Measurements from ENCODE around the gene PPFIBP1. TPM values are rescaled to one million over a fixed set of nuclear protein-coding genes. Genes with fewer than 3 reads are reported as not detected.

The PPFIBP1 gene
- polyA plus RNA-seq, 2 of the 4 experiments (the other 2 are of a cell fraction), result 24.8 to 89.0 TPM

DNA sequence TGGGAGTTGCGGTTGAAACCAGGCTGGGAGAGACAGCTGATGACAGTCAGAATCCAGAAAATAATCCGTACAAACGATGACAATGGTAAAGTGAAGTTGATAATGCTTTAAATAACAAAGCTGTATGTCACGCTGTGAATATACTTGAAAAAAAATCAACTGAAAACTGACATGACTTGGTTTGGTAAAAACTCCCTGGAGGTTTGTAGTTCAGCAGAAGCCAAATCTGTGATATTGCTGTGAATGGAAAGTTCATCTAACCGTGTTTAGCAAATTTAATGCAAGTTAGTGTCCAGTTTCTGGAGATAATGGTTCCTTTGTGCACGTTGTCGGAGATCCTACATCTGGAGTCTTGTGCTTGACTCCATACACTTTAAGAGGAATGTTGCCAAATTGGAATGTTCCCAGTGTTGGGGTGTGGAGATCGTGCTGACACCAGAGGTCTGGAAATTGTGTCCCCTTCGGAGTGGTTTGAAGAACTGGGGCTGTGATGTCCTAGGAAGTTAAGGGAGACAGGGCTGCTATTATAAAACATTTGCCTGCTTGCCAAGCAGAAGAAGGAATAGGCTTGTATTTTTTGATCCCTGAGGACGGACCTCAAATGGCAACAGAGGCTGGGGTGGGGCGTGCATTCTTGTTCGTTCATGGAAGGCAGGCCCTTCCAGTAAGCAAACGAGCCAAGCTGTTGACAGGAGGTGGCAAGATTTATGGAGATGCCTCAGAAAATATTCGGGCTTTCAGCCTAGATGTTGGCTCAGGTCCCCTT lies 30.6 kb downstream of the PPFIBP1 start:
- no peak for FAIRE-seq
- 60% methylated on average over 14 of the region's 14 CpGs for WGBS (ENCODE audit: missing lambda C conversion rate)
- peak in 1 of 2 experiments; percentile 43 for DNase-seq (ENCODE audit: low read depth in 1 of 2, low spot score in 1 of 2)
- peaks cover 59% of the 10 kb centered on the region for H3K4me1 ChIP-seq
- POLR2A ChIA-PET, result no interaction called here
- H3K27ac ChIP-seq, result peak overlapping the region in 1 of 2 experiments; percentile 65; a peak in 3 of 6 replicates
- CTCF ChIA-PET, result interaction anchor here (1.4 to 1.7 kb wide), 2 partner anchors 9 to 80 kb away, joined by 3 to 6 read pairs; no protein-coding TSS in a partner anchor
- H3K9me3 ChIP-seq, result no peaks in the 10 kb centered on the region
- TF ChIP-seq NPAS2 (CRISPR knock-in tag; IDR thresholded peaks at IDR 0.05; ENCODE audit: borderline replicate concordance), result no peak
- no peak for TF ChIP-seq KDM5A (IDR thresholded peaks at IDR 0.05)
- no peak for TF ChIP-seq ZSCAN20 (CRISPR knock-in tag; IDR thresholded peaks at IDR 0.05)
- no peak for TF ChIP-seq HEYL (CRISPR knock-in tag; IDR thresholded peaks at IDR 0.05)
- TF ChIP-seq, protein P1, sequence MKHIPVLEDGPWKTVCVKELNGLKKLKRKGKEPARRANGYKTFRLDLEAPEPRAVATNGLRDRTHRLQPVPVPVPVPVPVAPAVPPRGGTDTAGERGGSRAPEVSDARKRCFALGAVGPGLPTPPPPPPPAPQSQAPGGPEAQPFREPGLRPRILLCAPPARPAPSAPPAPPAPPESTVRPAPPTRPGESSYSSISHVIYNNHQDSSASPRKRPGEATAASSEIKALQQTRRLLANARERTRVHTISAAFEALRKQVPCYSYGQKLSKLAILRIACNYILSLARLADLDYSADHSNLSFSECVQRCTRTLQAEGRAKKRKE (CRISPR knock-in tag; IDR thresholded peaks at IDR 0.05; ENCODE audit: low read depth), result no peak
- TF ChIP-seq, protein P2, sequence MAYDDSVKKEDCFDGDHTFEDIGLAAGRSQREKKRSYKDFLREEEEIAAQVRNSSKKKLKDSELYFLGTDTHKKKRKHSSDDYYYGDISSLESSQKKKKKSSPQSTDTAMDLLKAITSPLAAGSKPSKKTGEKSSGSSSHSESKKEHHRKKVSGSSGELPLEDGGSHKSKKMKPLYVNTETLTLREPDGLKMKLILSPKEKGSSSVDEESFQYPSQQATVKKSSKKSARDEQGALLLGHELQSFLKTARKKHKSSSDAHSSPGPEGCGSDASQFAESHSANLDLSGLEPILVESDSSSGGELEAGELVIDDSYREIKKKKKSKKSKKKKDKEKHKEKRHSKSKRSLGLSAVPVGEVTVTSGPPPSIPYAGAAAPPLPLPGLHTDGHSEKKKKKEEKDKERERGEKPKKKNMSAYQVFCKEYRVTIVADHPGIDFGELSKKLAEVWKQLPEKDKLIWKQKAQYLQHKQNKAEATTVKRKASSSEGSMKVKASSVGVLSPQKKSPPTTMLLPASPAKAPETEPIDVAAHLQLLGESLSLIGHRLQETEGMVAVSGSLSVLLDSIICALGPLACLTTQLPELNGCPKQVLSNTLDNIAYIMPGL (CRISPR knock-in tag; IDR thresholded peaks at IDR 0.05; ENCODE audit: borderline replicate concordance), result no peak
- no peak for TF ChIP-seq HOXA7 (CRISPR knock-in tag; IDR thresholded peaks at IDR 0.05)
- no peak for TF ChIP-seq EHF (CRISPR knock-in tag; IDR thresholded peaks at IDR 0.05)
- no peak for TF ChIP-seq CHD4 (IDR thresholded peaks at IDR 0.05; ENCODE audit: borderline replicate concordance)
- TF ChIP-seq, protein P3, sequence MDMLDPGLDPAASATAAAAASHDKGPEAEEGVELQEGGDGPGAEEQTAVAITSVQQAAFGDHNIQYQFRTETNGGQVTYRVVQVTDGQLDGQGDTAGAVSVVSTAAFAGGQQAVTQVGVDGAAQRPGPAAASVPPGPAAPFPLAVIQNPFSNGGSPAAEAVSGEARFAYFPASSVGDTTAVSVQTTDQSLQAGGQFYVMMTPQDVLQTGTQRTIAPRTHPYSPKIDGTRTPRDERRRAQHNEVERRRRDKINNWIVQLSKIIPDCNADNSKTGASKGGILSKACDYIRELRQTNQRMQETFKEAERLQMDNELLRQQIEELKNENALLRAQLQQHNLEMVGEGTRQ (IDR thresholded peaks at IDR 0.05), result no peak
- no peak for TF ChIP-seq BHLHE40 (IDR thresholded peaks at IDR 0.05; ENCODE audit: low read depth, low read length)
- no peak for TF ChIP-seq MAZ (IDR thresholded peaks at IDR 0.05; ENCODE audit: borderline replicate concordance, low read depth, low read length)
- TF ChIP-seq HOXB5 (CRISPR knock-in tag; IDR thresholded peaks at IDR 0.05), result no peak
- no peak for TF ChIP-seq CBX2 (IDR thresholded peaks at IDR 0.05; ENCODE audit: borderline replicate concordance, low read depth)
- TF ChIP-seq NFE2L2 (conservative IDR thresholded peaks at IDR 0.05; ENCODE audit: low read length), result no peak
- no peak for TF ChIP-seq SREBF2 (IDR thresholded peaks at IDR 0.05)
- TF ChIP-seq, protein P4, sequence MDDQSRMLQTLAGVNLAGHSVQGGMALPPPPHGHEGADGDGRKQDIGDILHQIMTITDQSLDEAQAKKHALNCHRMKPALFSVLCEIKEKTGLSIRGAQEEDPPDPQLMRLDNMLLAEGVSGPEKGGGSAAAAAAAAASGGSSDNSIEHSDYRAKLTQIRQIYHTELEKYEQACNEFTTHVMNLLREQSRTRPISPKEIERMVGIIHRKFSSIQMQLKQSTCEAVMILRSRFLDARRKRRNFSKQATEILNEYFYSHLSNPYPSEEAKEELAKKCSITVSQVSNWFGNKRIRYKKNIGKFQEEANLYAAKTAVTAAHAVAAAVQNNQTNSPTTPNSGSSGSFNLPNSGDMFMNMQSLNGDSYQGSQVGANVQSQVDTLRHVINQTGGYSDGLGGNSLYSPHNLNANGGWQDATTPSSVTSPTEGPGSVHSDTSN (IDR thresholded peaks at IDR 0.05), result no peak
- H3K4me3 ChIP-seq, result no peak overlapping the region
- peak in 1 of 2 experiments; percentile 65; a peak in 3 of 6 replicates for ATAC-seq
- H3K4me2 ChIP-seq, result peak overlapping the region; percentile 39

DNA sequence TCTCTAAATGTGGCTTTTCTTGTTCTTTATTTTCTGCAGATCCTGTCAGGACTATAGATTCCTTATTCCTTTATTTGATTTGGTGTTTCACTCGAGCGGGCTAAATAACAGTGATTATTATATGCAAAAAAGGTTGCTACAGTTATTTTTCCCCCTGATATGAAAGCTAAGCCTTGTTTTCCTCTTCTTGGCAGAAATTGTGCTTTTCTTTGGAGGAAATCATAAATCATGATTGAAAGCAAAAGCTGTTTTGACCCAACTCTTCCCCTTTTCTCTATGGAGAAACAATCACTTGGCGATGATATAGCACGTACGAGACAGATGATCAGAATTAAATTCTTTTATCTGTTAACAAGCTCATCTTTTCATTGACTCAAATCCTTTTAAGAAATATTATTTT lies 31.4 kb downstream of the PPFIBP1 start:
- H3K4me1 ChIP-seq, result peaks cover 55% of the 10 kb centered on the region
- H3K4me2 ChIP-seq, result peak overlapping the region; percentile 39
- CTCF ChIA-PET, result interaction anchor here (0.9 to 2.5 kb wide), 4 partner anchors 10 to 79 kb away, joined by 3 to 7 read pairs (median 4); no protein-coding TSS in a partner anchor
- POLR2A ChIA-PET, result no interaction called here
- FAIRE-seq (peak; percentile 74), DNase-seq (ENCODE audit: low read depth in 1 of 2, low spot score in 1 of 2) (no peak), ATAC-seq (no peak)
- H3K9me3 ChIP-seq, result no peaks in the 10 kb centered on the region
- TF ChIP-seq KDM1A (IDR thresholded peaks at IDR 0.05; ENCODE audit: low read depth) (no peak), RFX5 (IDR thresholded peaks at IDR 0.05) (no peak), ZC3H11A (IDR thresholded peaks at IDR 0.05) (no peak), POLR2AphosphoS2 (conservative IDR thresholded peaks at IDR 0.05; ENCODE audit: low read length) (no peak)
- TF ChIP-seq, protein P5, sequence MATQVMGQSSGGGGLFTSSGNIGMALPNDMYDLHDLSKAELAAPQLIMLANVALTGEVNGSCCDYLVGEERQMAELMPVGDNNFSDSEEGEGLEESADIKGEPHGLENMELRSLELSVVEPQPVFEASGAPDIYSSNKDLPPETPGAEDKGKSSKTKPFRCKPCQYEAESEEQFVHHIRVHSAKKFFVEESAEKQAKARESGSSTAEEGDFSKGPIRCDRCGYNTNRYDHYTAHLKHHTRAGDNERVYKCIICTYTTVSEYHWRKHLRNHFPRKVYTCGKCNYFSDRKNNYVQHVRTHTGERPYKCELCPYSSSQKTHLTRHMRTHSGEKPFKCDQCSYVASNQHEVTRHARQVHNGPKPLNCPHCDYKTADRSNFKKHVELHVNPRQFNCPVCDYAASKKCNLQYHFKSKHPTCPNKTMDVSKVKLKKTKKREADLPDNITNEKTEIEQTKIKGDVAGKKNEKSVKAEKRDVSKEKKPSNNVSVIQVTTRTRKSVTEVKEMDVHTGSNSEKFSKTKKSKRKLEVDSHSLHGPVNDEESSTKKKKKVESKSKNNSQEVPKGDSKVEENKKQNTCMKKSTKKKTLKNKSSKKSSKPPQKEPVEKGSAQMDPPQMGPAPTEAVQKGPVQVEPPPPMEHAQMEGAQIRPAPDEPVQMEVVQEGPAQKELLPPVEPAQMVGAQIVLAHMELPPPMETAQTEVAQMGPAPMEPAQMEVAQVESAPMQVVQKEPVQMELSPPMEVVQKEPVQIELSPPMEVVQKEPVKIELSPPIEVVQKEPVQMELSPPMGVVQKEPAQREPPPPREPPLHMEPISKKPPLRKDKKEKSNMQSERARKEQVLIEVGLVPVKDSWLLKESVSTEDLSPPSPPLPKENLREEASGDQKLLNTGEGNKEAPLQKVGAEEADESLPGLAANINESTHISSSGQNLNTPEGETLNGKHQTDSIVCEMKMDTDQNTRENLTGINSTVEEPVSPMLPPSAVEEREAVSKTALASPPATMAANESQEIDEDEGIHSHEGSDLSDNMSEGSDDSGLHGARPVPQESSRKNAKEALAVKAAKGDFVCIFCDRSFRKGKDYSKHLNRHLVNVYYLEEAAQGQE (IDR thresholded peaks at IDR 0.05), result no peak
- WGBS (ENCODE audit: missing lambda C conversion rate), result 90% methylated on average over 5 of the region's 5 CpGs
- H3K4me3 ChIP-seq, result no peak overlapping the region
- peak overlapping the region in 1 of 2 experiments; percentile 65; a peak in 3 of 6 replicates for H3K27ac ChIP-seq

All from A549 (cell line).